HUES48 (cell line): Measurements from ENCODE around the gene AKAP6.
"Not testable (repeated sequence)": the region's sequence is repeated elsewhere in the genome, so short reads cannot be mapped to it uniquely, and the experiment has no call there.

Source experiments
- H3K27ac ChIP-seq: one replicate; pipeline ENCODE4 v1.7.0; 2013; ENCODE audit warnings: low read depth, low read length, inconsistent platforms
- H3K27me3 ChIP-seq: 2 replicates; pipeline ENCODE4 v1.6.1; 2013; ENCODE audit warnings: mild to moderate bottlenecking, low read length; ENCODE audit not compliant: control insufficient read depth, insufficient read depth
- H3K36me3 ChIP-seq: 2 replicates; pipeline ENCODE4 v1.6.1; 2013; ENCODE audit warnings: low read length; ENCODE audit not compliant: control insufficient read depth, insufficient read depth
- H3K4me1 ChIP-seq: 2 replicates; pipeline ENCODE4 v1.6.1; 2013; ENCODE audit warnings: mild to moderate bottlenecking, low read length; ENCODE audit not compliant: control insufficient read depth, insufficient read depth
- H3K4me3 ChIP-seq: 2 replicates; pipeline ENCODE4 v1.5.1; 2013; ENCODE audit warnings: mild to moderate bottlenecking, low read depth, low read length
- H3K9ac ChIP-seq: 2 replicates; pipeline ENCODE4 v1.6.1; 2013; ENCODE audit warnings: mild to moderate bottlenecking, low read depth, low read length, moderate library complexity
- H3K9me3 ChIP-seq: 2 replicates; pipeline ENCODE4 v1.6.1; 2013; ENCODE audit warnings: low read length; ENCODE audit not compliant: control insufficient read depth, insufficient read depth

The AKAP6 gene

DNA sequence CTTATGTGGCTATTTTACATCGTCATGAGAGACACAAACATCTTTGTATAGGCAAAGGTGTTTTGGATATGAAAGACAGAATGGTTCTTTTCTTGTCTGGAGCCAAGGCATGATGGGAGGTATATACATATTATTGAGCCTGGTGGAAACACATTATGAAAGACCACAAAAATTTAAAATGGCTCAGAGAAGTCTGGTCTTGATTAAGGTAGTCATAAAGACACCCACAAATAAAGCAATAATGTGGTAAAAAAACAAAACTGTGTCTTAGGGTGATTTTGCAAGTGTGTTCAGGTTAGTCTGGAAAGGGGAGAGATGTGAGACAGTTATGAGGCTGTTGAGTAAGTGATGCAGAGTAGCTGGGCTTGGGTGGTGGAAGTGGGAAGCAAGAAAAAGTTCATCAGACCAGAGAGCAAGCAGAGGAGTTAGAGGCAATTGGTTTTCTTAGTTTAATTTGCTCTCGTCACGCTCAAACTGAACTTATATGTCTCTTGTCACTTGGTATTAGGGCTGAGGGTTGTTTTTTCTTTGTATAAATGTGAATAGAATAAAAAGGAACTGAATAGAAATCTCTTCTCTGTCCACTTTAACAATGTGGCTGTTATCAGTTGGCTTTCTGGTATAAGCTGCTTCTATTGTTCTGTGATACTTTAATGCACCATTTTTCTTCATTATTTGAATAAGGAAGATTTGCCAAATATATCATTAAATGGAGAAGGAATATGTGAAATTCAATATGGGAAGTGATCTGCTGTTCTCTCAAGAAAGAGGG, 115.0 kb downstream of the AKAP6 start:
- H3K27ac ChIP-seq: no peak overlapping the region
- no peak overlapping the region for H3K4me3 ChIP-seq
- no peaks in the 10 kb centered on the region for H3K36me3 ChIP-seq
- H3K9me3 ChIP-seq: no peaks in the 10 kb centered on the region
- no peaks in the 10 kb centered on the region for H3K4me1 ChIP-seq
- H3K27me3 ChIP-seq: no peaks in the 10 kb centered on the region
- H3K9ac ChIP-seq: no peak overlapping the region

DNA sequence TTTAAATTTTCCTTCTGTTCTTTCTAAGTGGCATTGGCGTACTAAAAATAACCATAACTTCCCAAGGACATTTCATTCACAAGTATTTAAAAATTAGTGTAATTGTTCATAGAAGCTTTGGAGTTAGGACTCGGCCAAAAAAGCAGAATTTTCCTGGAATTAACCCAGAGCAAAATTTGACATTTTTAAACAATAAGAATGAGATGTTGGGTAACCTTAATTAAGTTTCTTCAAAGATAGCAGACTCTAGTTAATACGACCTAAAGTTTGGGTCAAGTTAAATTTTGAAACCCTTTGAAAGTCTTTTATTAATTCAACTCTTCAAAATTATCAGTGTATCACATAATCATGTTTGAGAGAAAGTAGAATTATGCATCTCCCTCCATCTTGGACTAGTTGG, 118.3 kb downstream of the AKAP6 start:
- Histone ChIP-seq H3K9me3 (no peaks in the 10 kb centered on the region), H3K27me3 (no peaks in the 10 kb centered on the region), H3K27ac (no peak overlapping the region), H3K4me1 (no peaks in the 10 kb centered on the region), H3K4me3 (no peak overlapping the region), H3K36me3 (no peaks in the 10 kb centered on the region), H3K9ac (no peak overlapping the region)

DNA sequence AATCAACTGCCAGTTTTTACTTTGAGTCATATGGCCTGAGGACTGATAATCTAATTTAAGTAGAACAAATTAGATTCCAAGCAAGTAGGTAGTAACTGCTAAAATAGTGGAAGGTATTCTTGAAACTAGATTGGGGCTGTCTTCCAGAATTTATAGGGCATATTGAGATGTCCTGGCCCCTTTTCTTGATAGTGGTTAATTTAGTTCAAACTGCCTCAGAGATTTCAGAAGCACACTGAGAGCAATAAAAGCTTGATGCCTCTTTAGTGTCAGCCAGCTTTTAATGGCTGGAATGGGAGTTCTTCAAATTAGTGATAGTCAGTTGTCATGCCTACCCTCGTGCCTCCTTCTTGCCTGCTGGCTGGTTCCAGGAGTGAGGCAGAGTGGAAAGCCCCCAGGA, 120.5 kb downstream of the AKAP6 start:
- Histone ChIP-seq H3K9ac (no peak overlapping the region), H3K27me3 (no peaks in the 10 kb centered on the region), H3K9me3 (no peaks in the 10 kb centered on the region)

DNA sequence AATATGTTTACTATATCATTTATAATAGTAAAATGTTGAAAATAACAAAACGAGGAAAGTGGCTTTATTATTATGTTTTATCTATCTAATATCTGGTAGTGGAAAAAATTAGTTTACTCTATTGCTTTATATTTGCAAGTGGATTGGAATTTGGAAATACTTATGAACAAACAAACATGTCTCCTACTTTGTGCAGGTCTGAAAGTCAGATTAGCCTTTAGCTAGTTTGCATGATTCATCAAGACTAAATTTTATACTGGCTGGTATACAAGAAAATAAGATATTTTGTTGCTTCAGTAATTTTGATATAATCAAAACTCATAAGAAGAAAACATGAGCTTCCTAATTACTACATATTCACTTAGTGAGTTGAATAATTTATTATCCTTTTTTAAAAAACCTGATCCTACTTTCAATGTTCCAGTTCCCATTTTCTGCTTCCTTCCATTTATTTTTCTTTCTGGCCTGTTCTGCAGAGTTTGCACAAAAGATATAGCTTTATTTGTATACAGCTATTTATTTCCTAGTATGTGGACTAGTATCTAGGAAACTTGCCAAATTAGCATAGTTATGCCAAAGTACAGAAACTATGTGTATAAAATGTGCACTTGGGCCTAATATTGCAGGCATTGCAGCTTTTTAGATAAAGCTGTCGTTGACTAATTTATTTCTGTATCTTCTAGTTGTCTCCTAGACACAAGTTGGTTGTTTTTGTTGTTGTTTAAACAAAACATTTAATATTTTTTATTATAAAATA, 122.0 kb downstream of the AKAP6 start:
- no peaks in the 10 kb centered on the region for H3K27me3 ChIP-seq
- H3K9me3 ChIP-seq: no peaks in the 10 kb centered on the region
- H3K27ac ChIP-seq: no peak overlapping the region
- no peak overlapping the region for H3K4me3 ChIP-seq
- no peaks in the 10 kb centered on the region for H3K36me3 ChIP-seq
- no peak overlapping the region for H3K9ac ChIP-seq
- no peaks in the 10 kb centered on the region for H3K4me1 ChIP-seq

More for the DNA sequence above, 120.5 kb downstream of the AKAP6 start:
- Histone ChIP-seq H3K4me3 (no peak overlapping the region), H3K27ac (no peak overlapping the region), H3K4me1 (no peaks in the 10 kb centered on the region), H3K36me3 (no peaks in the 10 kb centered on the region)

DNA sequence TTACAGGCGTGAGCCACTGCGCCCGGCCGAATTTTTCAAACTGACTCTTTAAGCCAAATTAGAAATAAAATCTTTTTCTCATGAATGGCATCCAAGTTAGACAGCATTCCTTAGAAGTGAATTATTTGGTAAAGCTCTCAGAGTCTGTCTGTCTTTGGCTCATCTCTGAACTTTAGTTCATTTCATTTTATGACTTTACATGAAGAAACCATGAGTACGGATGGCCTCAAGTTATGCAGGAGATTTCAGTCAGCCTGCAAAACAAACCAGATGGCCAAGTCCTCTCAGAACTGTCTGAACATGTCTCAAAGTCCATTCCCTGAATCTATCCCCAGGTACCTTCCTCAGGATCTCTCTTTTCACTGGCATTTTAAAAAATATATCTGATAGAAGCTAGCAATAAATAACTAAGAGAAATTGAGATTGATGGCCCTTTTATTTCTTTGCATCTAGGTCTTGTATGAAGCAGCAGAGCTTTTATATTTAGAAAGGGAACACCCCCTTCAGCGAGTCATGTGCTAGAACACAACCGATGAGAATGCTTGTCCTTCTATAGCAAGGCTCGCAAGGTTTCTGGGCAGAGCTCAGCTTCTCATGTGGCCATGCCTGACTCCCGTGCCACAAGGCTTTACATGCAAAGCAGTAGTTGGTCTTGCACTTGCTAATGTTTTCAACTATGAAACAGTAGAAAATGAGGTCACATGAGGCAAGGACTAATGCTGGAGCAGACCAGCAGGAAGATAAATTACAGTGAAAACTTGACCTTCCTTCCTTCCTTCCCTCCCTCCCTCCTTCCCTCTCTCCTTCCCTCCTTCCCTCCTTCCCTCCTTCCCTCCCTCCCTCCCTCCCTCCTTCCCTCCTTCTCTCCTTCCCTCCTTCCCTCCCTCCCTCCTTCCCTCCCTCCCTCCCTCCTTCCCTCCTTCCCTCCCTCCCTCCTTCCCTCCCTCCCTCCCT, 125.0 kb downstream of the AKAP6 start:
- Histone ChIP-seq H3K27ac (no peak overlapping the region), H3K9ac (no peak overlapping the region)

DNA sequence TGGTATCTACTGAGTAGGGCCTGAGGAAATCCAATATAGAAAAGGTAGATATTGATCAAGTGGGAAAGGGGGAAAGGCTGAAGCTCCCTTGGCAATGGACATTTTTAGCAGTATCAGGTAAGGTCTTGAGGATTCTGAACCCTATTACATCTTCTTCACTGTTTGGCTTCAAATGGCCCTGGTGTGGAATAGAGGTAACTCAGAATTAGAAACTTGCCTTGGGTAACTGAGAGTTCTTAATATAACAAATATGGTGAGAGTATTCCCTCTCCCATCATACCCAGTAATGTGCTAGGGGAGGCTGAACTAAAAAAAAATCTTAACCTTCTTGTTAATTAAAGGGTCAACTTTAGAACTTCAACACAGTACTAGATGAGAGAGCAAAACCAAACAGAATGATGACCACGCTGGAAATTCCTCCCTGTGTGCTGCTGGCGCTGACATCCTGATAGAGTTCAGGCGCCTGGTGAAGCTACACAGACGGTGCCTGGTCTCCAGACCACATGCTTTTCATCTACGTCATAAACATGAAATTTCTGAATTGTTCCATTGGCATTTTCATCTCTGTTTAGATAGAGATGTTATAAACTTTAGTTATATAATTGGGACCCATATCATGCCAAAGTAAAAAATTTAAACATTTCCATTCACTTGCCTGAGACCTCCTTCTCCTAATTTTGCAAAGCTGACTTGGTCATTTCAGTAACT, 128.3 kb downstream of the AKAP6 start:
- Histone ChIP-seq H3K4me1 (peaks cover 10% of the 10 kb centered on the region; the same call in 1 of the 2 replicates), H3K9ac (no peak overlapping the region), H3K27me3 (no peaks in the 10 kb centered on the region), H3K36me3 (no peaks in the 10 kb centered on the region), H3K27ac (no peak overlapping the region), H3K4me3 (no peak overlapping the region), H3K9me3 (no peaks in the 10 kb centered on the region)

More for the DNA sequence above, 125.0 kb downstream of the AKAP6 start:
- Histone ChIP-seq H3K27me3 (no peaks in the 10 kb centered on the region), H3K36me3 (no peaks in the 10 kb centered on the region), H3K9me3 (no peaks in the 10 kb centered on the region), H3K4me3 (no peak overlapping the region), H3K4me1 (peaks cover 10% of the 10 kb centered on the region; the same call in 1 of the 2 replicates)

DNA sequence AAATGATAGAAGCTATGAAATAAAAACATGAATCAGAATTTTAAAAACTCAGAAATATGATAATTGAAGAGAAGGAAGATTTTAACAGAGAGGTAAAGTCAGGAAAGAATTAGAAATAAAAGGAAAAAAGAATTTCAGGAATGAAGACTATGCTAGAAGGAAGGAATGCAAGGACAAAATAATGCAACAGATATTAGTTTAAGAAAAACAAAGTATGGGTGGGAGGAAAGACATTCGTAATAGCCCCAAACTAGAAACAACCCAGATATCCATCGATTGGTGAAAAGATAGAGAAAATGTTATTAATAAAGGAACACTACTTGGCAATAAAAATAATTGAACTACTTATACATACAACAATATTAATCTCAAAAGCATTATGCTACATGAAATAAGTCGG, 129.6 kb downstream of the AKAP6 start:
- no peak overlapping the region for H3K27ac ChIP-seq

DNA sequence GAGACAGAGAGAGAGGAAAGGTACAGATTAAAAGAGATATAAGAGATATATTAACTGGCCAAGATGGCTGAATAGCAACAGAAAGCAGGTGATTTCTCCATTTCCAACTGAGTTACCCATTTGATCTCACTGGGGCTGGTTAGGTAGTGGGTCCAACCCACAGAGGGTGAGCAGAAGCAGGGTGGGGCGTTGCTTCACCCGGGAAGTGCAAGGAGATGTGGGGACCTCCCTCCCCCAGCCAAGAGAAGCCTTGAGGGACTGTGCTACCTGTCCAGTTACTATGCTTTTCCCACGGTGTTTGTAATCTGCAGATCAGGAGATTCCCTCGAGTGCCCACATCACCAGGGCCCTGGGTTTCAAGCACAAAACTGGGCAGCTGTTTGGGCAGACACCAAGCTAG, 131.2 kb downstream of the AKAP6 start:
- H3K9me3 ChIP-seq: no peaks in the 10 kb centered on the region
- H3K4me1 ChIP-seq: peaks cover 10% of the 10 kb centered on the region; the same call in 1 of the 2 replicates
- no peak overlapping the region for H3K4me3 ChIP-seq
- H3K27ac ChIP-seq: no peak overlapping the region
- no peaks in the 10 kb centered on the region for H3K27me3 ChIP-seq
- no peaks in the 10 kb centered on the region for H3K36me3 ChIP-seq
- no peak overlapping the region for H3K9ac ChIP-seq

More for the DNA sequence above, 129.6 kb downstream of the AKAP6 start:
- Histone ChIP-seq H3K4me3 (no peak overlapping the region), H3K4me1 (peaks cover 10% of the 10 kb centered on the region; the same call in 1 of the 2 replicates), H3K9me3 (no peaks in the 10 kb centered on the region), H3K9ac (no peak overlapping the region), H3K36me3 (no peaks in the 10 kb centered on the region), H3K27me3 (no peaks in the 10 kb centered on the region)

DNA sequence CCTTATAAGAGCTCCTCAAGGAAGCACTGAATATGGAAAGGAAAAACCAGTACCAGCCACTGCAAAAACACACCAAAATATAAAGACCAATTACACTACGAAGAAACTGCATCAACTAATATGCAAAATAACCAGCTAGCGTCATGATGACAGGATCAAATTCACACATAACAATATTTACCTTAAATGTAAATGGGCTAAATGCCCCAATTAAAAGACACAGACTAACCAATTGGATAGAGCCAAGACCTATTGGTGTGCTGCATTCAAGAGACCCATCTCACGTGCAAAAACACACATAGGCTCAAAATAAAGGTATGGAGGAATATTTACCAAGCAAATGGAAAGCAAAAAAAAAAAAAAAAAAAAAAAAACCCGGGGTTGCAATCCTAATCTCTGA, 133.5 kb downstream of the AKAP6 start:
- not testable (repeated sequence) for H3K27ac ChIP-seq, H3K9ac ChIP-seq, H3K4me3 ChIP-seq, H3K36me3 ChIP-seq, H3K27me3 ChIP-seq, H3K9me3 ChIP-seq
- H3K4me1 ChIP-seq: peaks cover 10% of the 10 kb centered on the region; the same call in 1 of the 2 replicates

DNA sequence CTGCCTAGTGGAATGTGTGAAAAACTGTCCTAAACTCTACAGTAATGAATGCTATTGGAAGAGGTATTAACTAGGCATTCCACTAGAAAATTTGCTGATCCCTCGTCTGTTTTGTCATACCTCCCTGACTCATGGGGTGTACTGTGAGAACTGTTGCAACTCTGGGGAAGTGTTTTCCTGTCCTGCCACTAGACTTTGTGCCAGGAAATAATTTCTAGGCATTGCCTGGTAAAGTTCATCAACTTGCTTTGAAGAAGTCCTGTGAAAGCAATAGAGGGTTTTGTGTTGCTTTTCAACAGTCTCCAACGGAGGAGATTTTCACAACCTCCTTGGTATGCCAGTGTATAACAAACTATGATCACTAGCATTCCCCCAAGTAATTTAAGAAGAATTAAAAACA, 139.9 kb downstream of the AKAP6 start:
- peaks cover 21% of the 10 kb centered on the region for H3K4me1 ChIP-seq
- H3K9ac ChIP-seq: no peak overlapping the region
- H3K4me3 ChIP-seq: no peak overlapping the region
- no peaks in the 10 kb centered on the region for H3K27me3 ChIP-seq
- no peaks in the 10 kb centered on the region for H3K9me3 ChIP-seq
- no peak overlapping the region for H3K27ac ChIP-seq
- no peaks in the 10 kb centered on the region for H3K36me3 ChIP-seq
